Stimulated activated CD8-positive, alpha-beta memory T cell treated with anti-CD3 and anti-CD28 coated beads, Interleukin-15, amount 100 ng/mL, for 48 hours (primary cell): ENCODE results near the gene CCDC50.

Experiments used
- DNase-seq, 2 donors: peaks; one replicate each; pipeline ENCODE4 v3.0.0-alpha.2; 2020; ENCODE audit warnings: low read depth in 2 of 2

Gene CCDC50

DNA sequence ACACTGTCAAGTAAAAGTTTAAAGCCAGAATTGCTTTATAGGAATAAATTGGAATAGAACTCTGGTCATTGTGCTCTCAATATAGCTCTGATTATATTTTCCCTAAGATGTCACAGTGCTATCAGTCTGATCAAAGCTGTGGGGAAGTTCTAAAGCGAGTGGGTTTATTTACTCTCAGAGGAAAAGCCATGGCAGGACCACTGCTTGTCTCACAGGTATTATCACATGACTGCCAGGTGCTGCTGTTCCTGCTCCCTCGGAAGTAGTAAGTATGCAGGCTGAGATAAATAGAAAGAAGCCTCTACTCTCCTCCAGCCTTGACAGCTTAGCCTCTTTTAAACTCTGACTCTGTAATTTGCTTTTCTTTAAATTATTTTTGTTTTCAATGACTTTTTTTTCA is 50.3 kb downstream of the CCDC50 start:
- DNase-seq, result no peak

DNA sequence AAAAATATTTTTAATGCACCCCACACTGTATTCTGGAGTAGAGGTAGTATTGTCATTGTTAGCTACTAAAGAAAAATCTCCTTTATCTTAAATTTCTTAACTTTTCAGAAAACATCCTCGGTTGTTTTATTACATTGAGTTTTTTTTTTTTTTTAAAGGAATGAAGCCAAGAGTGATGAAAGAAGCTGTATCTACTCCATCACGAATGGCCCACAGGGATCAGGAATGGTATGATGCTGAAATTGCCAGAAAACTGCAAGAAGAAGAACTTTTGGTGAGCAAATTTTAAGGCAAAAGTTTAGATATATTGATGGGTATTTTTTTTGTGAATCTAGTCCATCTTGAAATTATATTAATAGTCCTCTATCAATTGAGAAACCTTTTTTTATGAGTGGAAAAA is 50.8 kb downstream of the CCDC50 start:
- no peak for DNase-seq

DNA sequence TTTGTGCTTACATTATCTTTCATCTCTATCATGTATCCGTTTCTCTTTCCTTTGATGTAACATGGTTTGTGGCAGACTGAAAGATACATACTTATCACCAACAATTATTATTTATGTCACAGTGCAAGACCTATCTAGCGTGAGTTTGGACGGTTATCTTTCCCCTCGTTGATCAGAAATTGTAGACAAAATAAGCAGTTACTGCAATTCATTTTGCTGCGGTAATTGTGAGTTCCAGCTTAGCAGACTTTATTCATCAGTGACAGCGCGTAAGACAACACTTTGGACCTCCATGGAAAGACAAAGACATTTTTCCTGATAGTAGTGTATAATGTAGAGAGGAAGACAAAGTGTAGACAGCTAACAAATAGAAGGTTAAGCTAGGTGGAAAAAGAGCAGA is 52.1 kb downstream of the CCDC50 start:
- no peak for DNase-seq

DNA sequence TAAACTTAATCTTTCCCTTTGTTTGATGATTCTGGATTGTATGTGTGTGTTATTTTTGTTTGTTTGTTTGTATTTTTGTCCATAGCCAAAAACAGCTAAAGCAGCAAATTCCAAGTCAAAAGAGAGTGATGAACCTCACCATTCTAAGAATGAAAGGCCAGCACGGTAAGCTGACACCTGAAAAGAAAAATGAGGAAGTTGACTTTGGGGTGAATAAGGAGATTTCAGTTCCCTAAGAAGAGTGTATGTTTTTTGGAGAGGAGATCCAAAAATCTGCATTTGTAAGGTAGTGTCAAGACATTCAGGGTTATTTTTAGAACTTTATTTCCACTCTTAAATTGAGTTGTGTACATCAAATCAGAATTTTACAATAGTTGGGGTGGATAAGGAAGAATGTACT is 53.5 kb downstream of the CCDC50 start:
- no peak for DNase-seq

- no peak for DNase-seq
These were observed 53.9 kb downstream of the CCDC50 start for GRCh38 chr3:191383124-191383523.

GRCh38 chr3:191385101-191385500 is 55.9 kb downstream of the CCDC50 start:
- no peak for DNase-seq

- no peak for DNase-seq
These were observed 58.4 kb downstream of the CCDC50 start for GRCh38 chr3:191387441-191388077.

DNA sequence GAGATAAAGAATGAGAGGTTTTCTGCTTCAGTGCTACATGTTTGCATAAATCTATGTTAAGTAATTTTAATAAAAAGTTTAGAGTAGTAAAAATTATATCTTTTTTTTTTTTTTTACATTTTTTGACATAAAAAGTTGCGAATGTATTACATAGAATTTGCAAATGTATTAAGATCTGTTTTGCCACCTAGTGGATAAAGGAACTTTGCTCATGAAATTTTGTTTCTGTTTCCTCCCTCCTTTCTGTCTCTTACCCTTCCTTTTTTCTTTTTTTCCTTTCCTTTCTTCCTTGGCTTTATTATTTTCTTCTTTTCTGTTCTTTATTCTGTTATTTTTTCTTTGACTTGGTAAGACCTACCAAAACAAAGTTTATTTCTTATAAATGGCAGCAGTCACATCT is 59.6 kb downstream of the CCDC50 start:
- DNase-seq, result no peak

GRCh38 chr3:191390580-191390979 is 61.4 kb downstream of the CCDC50 start:
- DNase-seq, result no peak

DNA sequence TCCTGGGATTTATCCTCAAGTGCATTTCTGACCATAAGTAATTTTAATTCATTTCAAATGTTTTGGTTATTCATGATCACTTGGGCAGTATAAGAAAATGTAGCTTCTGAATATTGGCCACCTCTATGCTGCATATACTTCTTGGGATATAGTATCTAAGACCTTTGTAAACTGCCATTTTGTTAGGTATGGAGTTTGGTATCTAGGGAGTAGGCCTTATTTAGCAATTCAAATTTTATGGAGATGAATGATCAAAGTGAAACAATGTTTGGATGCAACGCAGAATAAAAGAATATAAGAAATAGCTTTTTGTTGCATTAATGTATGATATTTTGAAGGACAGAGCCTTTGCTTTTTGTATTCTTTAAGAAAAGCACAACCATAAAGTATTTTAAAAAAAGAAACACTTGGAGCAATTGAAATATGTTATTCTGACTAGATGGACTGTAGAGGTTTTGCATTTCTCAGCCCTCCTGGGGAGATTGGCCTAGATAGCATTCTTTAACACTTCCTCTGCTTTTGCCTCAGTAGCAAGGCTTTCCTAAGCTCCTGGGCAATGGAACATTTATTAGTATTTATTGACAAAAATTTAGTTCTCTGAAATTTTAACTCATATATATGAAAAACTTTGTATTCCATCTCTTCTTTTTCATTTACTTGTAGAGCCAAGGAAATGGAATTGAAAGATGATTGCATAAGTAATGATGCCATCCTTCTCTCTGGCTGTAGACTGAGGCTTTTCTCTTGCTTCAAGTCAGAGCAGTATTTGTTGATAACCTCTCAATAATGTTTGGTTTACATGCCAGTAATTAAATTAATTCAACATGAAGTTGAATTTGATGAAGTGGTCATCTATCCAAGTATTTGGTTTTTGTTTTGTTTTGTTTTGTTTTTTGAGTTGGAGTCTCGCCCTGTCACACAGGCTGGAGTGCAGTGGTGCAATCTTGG is 62.9 kb downstream of the CCDC50 start:
- no peak for DNase-seq

DNA sequence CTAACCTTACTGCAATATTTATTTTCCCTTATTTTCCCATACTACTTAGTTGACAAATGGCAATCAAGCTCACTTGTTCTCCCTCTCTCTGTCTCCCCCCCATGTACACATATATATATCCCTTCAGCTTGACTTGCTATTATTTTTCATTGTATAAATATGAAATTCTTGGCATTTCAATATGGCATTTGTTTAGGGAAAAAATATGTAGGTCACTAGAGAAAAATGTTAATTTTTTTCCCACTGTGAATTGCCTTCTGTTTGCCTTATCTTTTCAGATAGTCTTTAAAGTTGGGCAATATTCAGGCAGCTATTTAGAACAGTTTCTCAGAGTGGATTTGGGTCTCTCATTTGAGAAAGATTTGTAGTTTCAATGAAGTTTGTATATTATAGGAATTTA is 64.0 kb downstream of the CCDC50 start:
- DNase-seq, result no peak

GRCh38 chr3:191397771-191398170 is 68.6 kb downstream of the CCDC50 start:
- no peak for DNase-seq

GRCh38 chr3:191398607-191399006 is 69.4 kb downstream of the CCDC50 start:
- DNase-seq, result no peak

- DNase-seq, result no peak
These were observed 70.7 kb downstream of the CCDC50 start for GRCh38 chr3:191399918-191400317.

DNA sequence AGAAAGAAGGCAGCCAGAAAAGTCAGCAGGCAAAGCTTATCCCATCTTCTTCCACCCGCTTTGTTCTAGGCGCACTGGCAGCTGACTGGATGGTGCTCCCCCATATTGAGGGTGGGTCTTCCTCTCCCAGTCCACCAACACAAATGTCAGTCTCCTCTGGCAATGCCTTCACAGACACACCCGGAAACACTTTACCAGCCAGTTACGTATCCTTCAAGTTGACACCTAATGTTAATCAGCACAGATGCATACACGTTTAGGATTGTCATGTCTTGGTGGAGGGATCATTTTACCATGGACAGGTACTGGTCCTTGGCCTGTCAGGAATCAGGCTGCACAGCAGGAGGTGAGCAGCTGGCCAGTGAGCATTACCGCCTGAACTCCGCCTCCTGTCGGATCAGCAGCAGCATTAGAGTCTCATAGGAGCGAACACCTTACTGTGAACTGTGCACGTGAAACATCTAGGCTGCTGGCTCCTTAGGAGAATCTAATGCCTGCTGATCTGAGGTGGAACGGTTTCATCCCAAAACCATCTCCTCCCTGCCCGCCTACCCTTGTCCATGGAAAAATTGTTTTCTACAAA is 72.7 kb downstream of the CCDC50 start:
- DNase-seq, result no peak

DNA sequence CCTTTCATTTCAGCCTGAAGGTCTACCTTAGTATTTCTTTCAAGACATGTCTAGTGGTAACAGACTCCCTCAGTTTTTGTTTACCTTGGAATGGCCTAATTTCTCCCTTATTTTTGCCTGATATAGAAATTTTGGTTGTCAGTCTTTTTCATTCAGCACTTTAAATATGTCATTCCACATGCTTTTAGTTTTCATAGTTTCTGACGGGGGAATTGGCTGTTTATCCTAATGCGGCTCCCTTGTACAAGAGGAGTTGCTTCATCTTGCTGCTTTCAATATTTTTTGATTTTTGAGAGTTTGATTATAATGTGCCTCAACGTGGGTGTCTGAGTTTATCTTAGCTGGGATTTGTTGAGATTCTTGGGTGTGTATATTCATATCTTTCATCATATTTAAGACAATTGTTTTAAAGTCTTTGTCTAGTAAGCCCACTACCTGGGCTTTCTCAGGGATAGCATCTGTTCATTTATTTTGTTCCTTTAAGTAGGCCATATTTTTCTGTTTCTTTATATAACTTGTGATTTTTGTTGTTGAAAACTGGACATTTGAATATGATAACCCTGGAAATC is 80.7 kb downstream of the CCDC50 start:
- DNase-seq, result no peak

- no peak for DNase-seq
These were observed 83.6 kb downstream of the CCDC50 start for GRCh38 chr3:191412759-191413158.

DNA sequence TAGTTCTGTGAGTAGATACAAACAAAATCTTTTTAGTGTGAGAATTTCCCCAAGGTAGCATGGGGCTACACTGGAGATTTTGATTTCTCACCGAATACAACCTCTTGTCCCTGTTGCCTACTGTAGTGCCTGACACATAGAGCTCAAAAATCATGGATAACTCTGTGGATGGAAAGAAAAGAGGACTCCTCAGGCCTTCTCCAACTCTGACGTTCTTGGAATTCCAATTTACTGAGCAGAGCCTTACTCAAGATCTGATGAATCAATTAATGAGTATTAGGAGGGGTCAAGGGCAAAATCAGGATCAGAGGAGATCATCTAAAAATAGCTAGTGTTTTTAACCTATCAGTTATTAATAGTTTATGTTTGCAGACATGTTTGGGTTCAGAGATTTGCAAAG is 85.1 kb downstream of the CCDC50 start:
- no peak for DNase-seq

DNA sequence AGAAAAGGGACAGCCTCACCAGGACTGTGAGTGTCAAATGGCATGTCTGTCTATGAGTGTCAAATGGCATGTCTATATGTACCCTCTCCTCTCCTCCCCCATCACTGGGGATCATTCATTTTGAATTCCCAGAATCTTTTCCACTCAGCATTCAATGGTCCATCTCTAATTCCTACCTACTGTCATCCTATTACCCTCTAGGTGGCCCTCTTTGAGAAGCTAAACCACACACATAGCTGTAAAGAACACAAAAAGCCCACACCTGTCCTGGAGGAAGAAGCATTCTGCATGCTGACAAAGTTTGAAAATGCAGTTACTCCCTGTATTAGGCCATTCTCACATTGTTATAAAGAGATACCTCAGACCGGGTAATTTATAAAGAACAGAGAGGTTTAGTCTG is 85.5 kb downstream of the CCDC50 start:
- DNase-seq, result no peak

DNA sequence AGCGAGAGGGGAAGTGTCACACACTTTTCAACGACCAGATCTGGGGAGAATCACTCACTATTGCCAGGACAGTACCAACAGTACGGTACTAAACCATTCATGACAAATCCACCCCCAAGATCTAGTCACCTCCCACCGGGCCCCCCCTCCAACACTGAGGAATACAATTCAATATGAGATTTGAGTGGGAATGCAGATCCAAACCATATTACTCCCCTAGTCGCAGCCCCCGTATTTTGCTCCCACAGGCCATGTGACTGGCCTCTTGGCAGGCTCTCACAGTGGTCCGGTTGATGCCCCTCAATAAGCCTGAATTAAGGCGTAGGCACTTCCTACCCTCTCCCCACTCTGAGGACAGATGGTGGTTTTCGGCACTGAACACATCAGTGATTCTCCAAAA is 86.4 kb downstream of the CCDC50 start:
- no peak for DNase-seq

GRCh38 chr3:191417457-191417729 is 88.2 kb downstream of the CCDC50 start:
- no peak for DNase-seq

DNA sequence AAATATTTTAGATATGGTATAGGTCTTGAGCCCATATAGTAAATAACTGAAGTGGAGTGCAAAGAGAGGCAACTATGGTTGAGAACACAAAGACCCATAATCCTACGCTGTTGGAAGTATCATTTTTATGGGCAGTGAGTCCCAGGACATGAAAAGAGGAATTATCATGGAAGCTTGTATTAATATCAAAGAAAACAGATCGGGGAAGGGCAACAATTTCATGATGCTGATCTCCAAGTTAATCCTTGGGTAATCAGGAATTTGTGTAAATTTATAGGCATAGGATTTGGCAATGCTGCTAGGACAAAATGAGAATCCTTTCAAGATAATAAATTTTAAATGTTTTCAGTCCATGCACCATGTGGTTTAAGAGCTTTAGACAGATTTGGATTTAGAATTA is 91.6 kb downstream of the CCDC50 start:
- DNase-seq, result no peak

GRCh38 chr3:191424881-191425280 is 95.7 kb downstream of the CCDC50 start:
- no peak for DNase-seq
